AG09309 (cell line): Measurements from ENCODE around the gene BMAL2.
A peak's percentile ranks its signal among the peaks of the same experiment; 100 is the strongest.

ENCODE experiments used
- DNase-seq: peaks from one replicate; pipeline ENCODE4 v3.0.0-alpha.2; 2010; ENCODE audit warnings: low read depth
- H3K4me3 ChIP-seq: 2 replicates; pipeline ENCODE4 v1.5.1; 2011; ENCODE audit warnings: mild to moderate bottlenecking, low read depth, low read length, moderate library complexity; ENCODE audit not compliant: control insufficient read depth
- CTCF ChIP-seq: IDR thresholded peaks from 2 replicates; pipeline ENCODE4 v1.5.1; 2011; ENCODE audit warnings: mild to moderate bottlenecking, low read depth, low read length, inconsistent platforms; ENCODE audit not compliant: insufficient read depth, control insufficient read depth; ENCODE audit errors: missing control alignments

Gene BMAL2

GRCh38 chr12:27333403-27334009 lies 870 bp downstream of the BMAL2 start:
- DNase-seq: no peak
- H3K4me3 ChIP-seq: peak overlapping the region; percentile 69
- TF ChIP-seq CTCF: no peak

GRCh38 chr12:27334042-27334720 lies 1.5 kb downstream of the BMAL2 start:
- TF ChIP-seq CTCF: no peak
- H3K4me3 ChIP-seq: no peak overlapping the region; the same call in 1 of the 2 replicates
- no peak for DNase-seq

- no peak for TF ChIP-seq CTCF
- DNase-seq: no peak
- H3K4me3 ChIP-seq: no peak overlapping the region
These were observed 2.1 kb downstream of the BMAL2 start for GRCh38 chr12:27334721-27335082.

- DNase-seq: no peak
- TF ChIP-seq CTCF: no peak
- H3K4me3 ChIP-seq: no peak overlapping the region
These were observed 3.0 kb downstream of the BMAL2 start for GRCh38 chr12:27335364-27336281.

GRCh38 chr12:27336282-27336653 lies 3.6 kb downstream of the BMAL2 start:
- H3K4me3 ChIP-seq: no peak overlapping the region
- DNase-seq: no peak
- TF ChIP-seq CTCF: no peak

- no peak for TF ChIP-seq CTCF
- DNase-seq: no peak
- H3K4me3 ChIP-seq: no peak overlapping the region
These were observed 4.7 kb downstream of the BMAL2 start for GRCh38 chr12:27337376-27337775.
